Measurements from ENCODE around the gene NT5DC3. TPM values are rescaled to one million over a fixed set of nuclear protein-coding genes. Genes with fewer than 3 reads are reported as not detected.

The NT5DC3 gene
- polyA plus RNA-seq, 2 of the 4 experiments (the other 2 are of a cell fraction), result 5.2 to 5.6 TPM

- CTCF ChIA-PET, result interaction anchor here (0.5 to 1.6 kb wide), 3 partner anchors 16 to 71 kb away, joined by 3 read pairs; no protein-coding TSS in a partner anchor
- 96% methylated on average over 3 of the region's 3 CpGs for WGBS (ENCODE audit: missing lambda C conversion rate)
Measured at GRCh38 chr12:103820881-103821489, 20.0 kb downstream of the NT5DC3 start.

GRCh38 chr12:103820361-103820760 is 20.7 kb downstream of the NT5DC3 start:
- DNase-seq (ENCODE audit: low read depth in 1 of 2, low spot score in 1 of 2), result no peak
- peaks cover 9% of the 10 kb centered on the region for H3K9me3 ChIP-seq
- H3K27ac ChIP-seq, result no peak overlapping the region
- POLR2A ChIA-PET, result no interaction called here
- no peak for FAIRE-seq
- H3K4me3 ChIP-seq, result no peak overlapping the region
- H3K4me2 ChIP-seq, result no peak overlapping the region
- CTCF ChIA-PET, result interaction anchor here (0.5 kb wide), 1 partner anchor 15 kb away, joined by 3 read pairs; no protein-coding TSS in a partner anchor
- ATAC-seq, result no peak
- peaks cover 18% of the 10 kb centered on the region; the same call in 2 of the 3 replicates for H3K4me1 ChIP-seq
- TF ChIP-seq PHF8 (IDR thresholded peaks at IDR 0.05; ENCODE audit: borderline replicate concordance, low read depth) (no peak), MAZ (IDR thresholded peaks at IDR 0.05; ENCODE audit: borderline replicate concordance, low read depth, low read length) (no peak), CBX2 (IDR thresholded peaks at IDR 0.05; ENCODE audit: borderline replicate concordance, low read depth) (no peak), E2F6 (IDR thresholded peaks at IDR 0.05; ENCODE audit: borderline replicate concordance, low read depth) (no peak), RARB (CRISPR knock-in tag; IDR thresholded peaks at IDR 0.05) (no peak), HEYL (CRISPR knock-in tag; IDR thresholded peaks at IDR 0.05) (no peak), MAFK (IDR thresholded peaks at IDR 0.05; ENCODE audit: partially characterized antibody) (no peak), REST (IDR thresholded peaks at IDR 0.05) (no peak), ESRRA (IDR thresholded peaks at IDR 0.05; ENCODE audit: borderline replicate concordance, low read length) (no peak), SMC3 (IDR thresholded peaks at IDR 0.05) (no peak), FOXS1 (CRISPR knock-in tag; IDR thresholded peaks at IDR 0.05) (no peak), SREBF2 (IDR thresholded peaks at IDR 0.05) (no peak), PBX3 (IDR thresholded peaks at IDR 0.05) (no peak), POLR2AphosphoS2 (conservative IDR thresholded peaks at IDR 0.05; ENCODE audit: low read length) (no peak), CHD2 (IDR thresholded peaks at IDR 0.05; ENCODE audit: low read length, partially characterized antibody) (no peak), ATOH8 (CRISPR knock-in tag; IDR thresholded peaks at IDR 0.05; ENCODE audit: low read depth) (no peak), RAD21 (conservative IDR thresholded peaks at IDR 0.05 in 1 of 2, IDR thresholded peaks at IDR 0.05 in 1 of 2) (no peak), ZC3H11A (IDR thresholded peaks at IDR 0.05) (no peak)

More at GRCh38 chr12:103820881-103821489, 20.0 kb downstream of the NT5DC3 start:
- POLR2A ChIA-PET, result no interaction called here
- ATAC-seq (no peak), FAIRE-seq (no peak), DNase-seq (ENCODE audit: low read depth in 1 of 2, low spot score in 1 of 2) (no peak)
- H3K4me3 ChIP-seq, result no peak overlapping the region
- peaks cover 9% of the 10 kb centered on the region for H3K9me3 ChIP-seq
- H3K27ac ChIP-seq, result no peak overlapping the region
- H3K4me2 ChIP-seq, result no peak overlapping the region
- H3K4me1 ChIP-seq, result peaks cover 18% of the 10 kb centered on the region; the same call in 2 of the 3 replicates
- TF ChIP-seq RFX5 (IDR thresholded peaks at IDR 0.05), result no peak
- no peak for TF ChIP-seq SREBF2 (IDR thresholded peaks at IDR 0.05)
- TF ChIP-seq MAX (IDR thresholded peaks at IDR 0.05), result no peak
- TF ChIP-seq RARB (CRISPR knock-in tag; IDR thresholded peaks at IDR 0.05), result no peak
- no peak for TF ChIP-seq GATA3 (IDR thresholded peaks at IDR 0.05; ENCODE audit: borderline replicate concordance)
- no peak for TF ChIP-seq ESRRA (IDR thresholded peaks at IDR 0.05; ENCODE audit: borderline replicate concordance, low read length)
